GM12872 (cell line): ENCODE results near the gene CHRM5.

Experiments used
- TF ChIP-seq, protein P1 (sequence below): IDR thresholded peaks from 3 replicates; pipeline ENCODE4 v1.5.1; 2011; ENCODE audit warnings: low read depth, mild to moderate bottlenecking, low read length, moderate library complexity; ENCODE audit not compliant: insufficient read depth

CHRM5 gene, protein sequence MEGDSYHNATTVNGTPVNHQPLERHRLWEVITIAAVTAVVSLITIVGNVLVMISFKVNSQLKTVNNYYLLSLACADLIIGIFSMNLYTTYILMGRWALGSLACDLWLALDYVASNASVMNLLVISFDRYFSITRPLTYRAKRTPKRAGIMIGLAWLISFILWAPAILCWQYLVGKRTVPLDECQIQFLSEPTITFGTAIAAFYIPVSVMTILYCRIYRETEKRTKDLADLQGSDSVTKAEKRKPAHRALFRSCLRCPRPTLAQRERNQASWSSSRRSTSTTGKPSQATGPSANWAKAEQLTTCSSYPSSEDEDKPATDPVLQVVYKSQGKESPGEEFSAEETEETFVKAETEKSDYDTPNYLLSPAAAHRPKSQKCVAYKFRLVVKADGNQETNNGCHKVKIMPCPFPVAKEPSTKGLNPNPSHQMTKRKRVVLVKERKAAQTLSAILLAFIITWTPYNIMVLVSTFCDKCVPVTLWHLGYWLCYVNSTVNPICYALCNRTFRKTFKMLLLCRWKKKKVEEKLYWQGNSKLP

DNA sequence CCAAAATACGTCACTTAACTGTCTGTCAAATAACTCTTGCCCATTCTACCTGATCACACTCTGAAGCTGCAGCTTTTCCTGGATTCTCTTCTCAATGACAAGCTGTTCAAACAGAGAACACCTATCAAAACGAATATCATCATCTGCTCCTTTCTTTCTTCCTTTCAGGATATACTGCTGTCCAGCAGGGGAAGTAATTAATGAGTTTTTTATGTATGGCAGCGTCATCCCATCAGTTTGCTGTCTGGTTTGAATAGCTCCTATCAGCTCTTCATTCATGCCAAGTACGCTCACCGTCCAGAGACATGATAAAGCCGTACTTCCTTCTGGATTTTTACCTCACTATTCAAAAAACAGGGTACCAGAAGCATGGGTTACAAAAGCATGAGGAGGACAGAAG, at the start of gene CHRM5:
CHRM5 (plus strand) TSS at position 274 of the 400 bp plus-strand sequence. CDS start 94,221 bp downstream, outside the sequence.
- TF ChIP-seq, protein P1, sequence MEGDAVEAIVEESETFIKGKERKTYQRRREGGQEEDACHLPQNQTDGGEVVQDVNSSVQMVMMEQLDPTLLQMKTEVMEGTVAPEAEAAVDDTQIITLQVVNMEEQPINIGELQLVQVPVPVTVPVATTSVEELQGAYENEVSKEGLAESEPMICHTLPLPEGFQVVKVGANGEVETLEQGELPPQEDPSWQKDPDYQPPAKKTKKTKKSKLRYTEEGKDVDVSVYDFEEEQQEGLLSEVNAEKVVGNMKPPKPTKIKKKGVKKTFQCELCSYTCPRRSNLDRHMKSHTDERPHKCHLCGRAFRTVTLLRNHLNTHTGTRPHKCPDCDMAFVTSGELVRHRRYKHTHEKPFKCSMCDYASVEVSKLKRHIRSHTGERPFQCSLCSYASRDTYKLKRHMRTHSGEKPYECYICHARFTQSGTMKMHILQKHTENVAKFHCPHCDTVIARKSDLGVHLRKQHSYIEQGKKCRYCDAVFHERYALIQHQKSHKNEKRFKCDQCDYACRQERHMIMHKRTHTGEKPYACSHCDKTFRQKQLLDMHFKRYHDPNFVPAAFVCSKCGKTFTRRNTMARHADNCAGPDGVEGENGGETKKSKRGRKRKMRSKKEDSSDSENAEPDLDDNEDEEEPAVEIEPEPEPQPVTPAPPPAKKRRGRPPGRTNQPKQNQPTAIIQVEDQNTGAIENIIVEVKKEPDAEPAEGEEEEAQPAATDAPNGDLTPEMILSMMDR = no peak

DNA sequence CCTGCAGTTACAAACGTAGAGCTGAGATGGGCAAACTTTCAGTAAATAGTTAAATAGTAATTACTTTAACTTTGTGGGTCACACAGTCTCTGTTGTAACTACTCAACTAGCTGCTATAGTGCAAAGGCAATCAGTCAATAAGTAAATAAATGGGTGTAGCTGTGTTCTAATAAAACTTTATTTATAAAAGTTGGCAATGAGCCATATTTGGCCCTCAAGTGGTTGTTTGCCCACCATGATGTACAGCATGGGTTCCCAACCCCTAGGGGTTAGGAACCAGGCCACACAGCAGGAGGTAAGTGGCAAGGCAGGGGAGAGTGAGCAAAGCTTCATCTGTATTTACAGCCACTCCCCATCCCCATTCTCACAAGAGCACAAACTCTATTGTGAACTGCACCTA, 44.9 kb upstream of the CHRM5 start:
- TF ChIP-seq, protein P1 = no peak

DNA sequence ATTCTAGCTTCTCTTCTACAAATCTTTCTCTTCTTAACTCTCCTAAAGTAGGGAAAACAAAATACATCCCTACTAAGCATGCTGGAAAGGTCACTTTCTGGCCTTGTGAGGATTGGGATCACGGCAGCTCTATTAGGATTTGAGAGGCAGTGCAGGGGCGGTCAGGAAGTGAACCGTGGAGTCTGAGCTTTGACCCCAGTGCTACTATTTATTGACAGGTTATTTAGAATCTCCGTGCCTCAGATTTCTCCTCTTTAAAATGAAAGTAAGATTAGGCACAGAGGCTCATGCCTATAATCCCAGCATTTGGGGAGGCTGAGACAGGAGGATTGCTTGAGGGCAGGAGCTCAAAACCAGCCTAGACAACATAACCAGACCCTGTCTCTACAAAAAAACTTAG, 42.0 kb upstream of the CHRM5 start:
- TF ChIP-seq, protein P1 = no peak

DNA sequence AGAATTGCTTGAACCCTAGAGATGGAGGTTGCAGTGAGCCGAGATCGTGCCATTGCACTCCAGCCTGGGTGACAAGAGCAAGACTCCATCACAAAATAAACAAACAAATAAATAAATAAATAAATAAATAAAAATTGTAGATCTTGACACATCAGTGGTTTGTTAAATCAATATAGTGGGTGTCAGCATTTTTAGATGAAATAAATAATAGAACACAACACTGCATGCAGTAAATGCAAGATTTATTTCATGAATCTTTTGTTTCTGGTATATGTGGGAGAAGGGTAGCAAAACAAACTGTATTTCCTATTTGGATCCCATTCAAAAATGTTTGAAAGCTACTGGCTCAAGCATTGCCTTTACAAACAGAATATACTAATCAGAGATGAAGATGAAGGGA, 35.6 kb upstream of the CHRM5 start:
- TF ChIP-seq, protein P1 = no peak

DNA sequence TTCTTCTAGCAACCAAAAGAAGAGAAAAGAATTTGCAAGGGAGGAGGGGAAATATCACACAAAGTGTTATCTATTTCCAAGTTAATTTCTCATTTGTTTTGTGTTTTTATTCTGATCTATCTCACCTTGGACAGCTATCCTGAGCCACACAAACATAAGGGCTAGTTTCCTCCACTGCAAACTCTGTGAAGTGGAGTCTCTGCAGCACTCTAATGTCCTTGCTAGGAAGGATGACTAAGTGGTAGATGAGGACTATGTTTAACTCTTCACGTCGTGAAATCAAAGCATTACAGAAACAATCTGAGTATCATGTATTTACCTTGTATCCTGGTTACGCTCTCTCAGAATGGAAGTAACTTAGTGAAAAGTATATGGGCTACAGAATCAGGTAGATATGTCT, 33.9 kb upstream of the CHRM5 start:
- TF ChIP-seq, protein P1 = no peak

DNA sequence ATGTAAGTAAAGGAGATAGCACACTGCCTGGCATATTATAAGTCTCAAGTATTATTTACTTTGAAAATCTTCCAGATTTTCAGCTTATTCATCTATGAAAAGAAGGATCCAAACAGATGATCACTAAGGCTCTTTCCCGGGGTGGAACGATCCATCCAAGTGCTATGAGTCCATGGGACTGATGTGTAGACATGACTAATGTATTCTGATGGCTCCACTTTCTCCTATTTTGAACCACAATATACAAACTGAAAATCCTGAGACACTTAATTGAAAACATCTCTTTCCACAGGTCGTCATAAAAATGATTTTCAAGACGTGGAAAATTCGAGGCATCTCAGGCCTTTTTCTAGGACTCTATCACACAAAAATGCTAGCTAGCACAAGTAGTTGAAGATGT, 33.4 kb upstream of the CHRM5 start:
- TF ChIP-seq, protein P1 = no peak

DNA sequence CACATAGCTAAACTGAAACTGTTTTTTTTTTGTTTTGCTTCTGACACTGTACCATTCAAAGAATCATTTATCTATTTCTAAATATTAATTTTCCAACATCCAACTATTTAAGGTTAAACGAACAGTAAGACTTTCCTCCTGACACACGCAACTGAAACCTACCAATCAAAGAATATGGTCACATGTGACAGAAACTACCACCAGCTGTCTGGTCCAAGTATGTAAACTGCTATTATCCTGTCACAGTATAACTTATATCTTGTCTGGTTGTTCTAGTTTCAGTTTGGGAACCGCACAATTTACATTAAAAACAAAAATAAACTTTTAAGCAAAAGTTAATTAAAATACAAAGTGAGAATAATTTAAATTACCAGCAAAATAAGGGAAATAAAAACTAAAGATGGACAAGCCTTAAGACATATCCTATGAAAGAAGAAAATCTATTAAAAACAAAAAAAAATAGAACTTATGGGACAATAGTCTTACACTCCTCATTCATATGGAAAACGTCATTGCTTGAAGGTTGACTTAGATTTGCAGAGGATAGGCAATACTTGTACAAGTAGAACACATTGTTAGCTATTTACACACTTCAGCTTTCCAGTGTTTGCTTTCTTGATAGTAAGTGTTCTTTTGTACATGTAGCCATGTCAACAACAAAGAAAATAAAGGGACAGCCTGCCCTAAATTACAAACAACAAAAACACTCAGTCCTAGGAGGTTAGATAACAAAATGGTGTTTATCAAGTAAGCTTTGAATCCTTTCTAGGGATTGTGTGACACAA, 26.8 kb upstream of the CHRM5 start:
- TF ChIP-seq, protein P1 = no peak
